ENCODE results near the gene ALDH7A1. TPM values are rescaled to one million over a fixed set of nuclear protein-coding genes. Genes with fewer than 3 reads are reported as not detected.
"Not testable (repeated sequence)": the region's sequence is repeated elsewhere in the genome, so short reads cannot be mapped to it uniquely, and the experiment has no call there.

The ALDH7A1 gene
- 1 to 10 TPM in 1 of 2 experiments, under 1 TPM in 1; 0.91 to 1.0 TPM for total RNA-seq

GRCh38 chr5:126594748-126595485 is at the start of gene ALDH7A1:
Gene ALDH7A1 (minus strand): TSS chr5:126595219. CDS start chr5:126595198, 21 bp downstream.
- DNase-seq (peak; percentile 23), ATAC-seq (peak; percentile 64)
- Mint-ChIP-seq H3K9me3 (ENCODE audit: insufficient read depth) (peaks cover 1% of the 10 kb centered on the region), H3K27ac (no peak within 1 kb of the TSS), H3K4me3 (peak within 1 kb of the TSS; percentile 67), H3K27me3 (ENCODE audit: low read depth) (peaks cover 19% of the 10 kb centered on the region), H3K4me1 (ENCODE audit: low read depth) (peaks cover 13% of the 10 kb centered on the region), H3K36me3 (ENCODE audit: low read depth) (no peaks in the 10 kb centered on the region)
- ChIA-PET POLR2A (no interaction called here), CTCF (interaction anchor here (0.7 to 1.0 kb wide), 3 partner anchors 212 to 245 kb away, joined by 3 read pairs; no protein-coding TSS in a partner anchor)

GRCh38 chr5:126641387-126641786 is 46.4 kb upstream of the ALDH7A1 start:
- peaks cover 2% of the 10 kb centered on the region for H3K27me3 Mint-ChIP-seq (ENCODE audit: low read depth)
- DNase-seq (no peak), ATAC-seq (no peak)
- H3K4me3 Mint-ChIP-seq = no peak overlapping the region
- peaks cover 7% of the 10 kb centered on the region for H3K9me3 Mint-ChIP-seq (ENCODE audit: insufficient read depth)
- no peaks in the 10 kb centered on the region for H3K36me3 Mint-ChIP-seq (ENCODE audit: low read depth)
- POLR2A ChIA-PET = no interaction called here
- CTCF ChIA-PET = no interaction called here
- no peaks in the 10 kb centered on the region for H3K4me1 Mint-ChIP-seq (ENCODE audit: low read depth)
- H3K27ac Mint-ChIP-seq = no peak overlapping the region

DNA sequence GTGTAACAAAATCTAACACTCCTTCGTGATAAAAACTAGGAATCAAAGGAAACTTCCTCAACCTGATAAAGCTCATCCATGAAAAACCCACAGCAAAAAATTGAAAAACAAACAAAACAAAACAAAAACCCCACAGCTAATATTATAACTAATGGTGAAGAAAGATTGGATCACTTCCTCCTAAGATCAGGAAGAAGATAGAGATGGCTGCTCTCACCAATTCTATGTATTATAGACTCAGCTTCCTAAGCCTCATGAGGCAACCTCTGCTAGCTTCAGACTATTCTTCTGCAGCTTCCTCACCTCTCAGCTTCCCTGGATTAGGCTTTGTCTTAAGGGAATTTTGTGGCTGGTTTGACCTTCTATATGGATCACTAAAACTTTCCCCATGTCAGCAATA is 45.8 kb upstream of the ALDH7A1 start:
- ATAC-seq (no peak), DNase-seq (no peak)
- CTCF ChIA-PET = no interaction called here
- Mint-ChIP-seq H3K4me1 (ENCODE audit: low read depth) (no peaks in the 10 kb centered on the region), H3K27me3 (ENCODE audit: low read depth) (peaks cover 2% of the 10 kb centered on the region), H3K27ac (no peak overlapping the region), H3K4me3 (no peak overlapping the region), H3K36me3 (ENCODE audit: low read depth) (no peaks in the 10 kb centered on the region), H3K9me3 (ENCODE audit: insufficient read depth) (peaks cover 7% of the 10 kb centered on the region)
- POLR2A ChIA-PET = no interaction called here

DNA sequence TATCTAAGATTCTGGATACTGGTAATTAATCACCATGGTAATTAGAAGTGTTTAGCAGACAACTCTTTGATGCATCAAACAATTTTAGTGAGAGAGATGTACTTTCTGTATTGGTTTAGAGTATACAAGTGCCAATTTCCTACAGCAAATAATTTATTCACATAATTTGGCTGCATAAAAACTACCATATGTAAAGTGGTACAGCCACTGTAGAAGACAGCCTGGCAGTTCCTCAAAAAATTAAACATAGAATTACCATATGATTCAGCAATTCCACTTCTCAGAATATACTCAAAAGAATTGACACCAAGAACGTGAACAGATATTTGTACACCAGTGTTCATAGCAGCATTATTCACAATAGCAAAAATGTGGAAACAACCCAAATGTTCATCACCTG is 41.9 kb upstream of the ALDH7A1 start:
- Mint-ChIP-seq H3K36me3 (ENCODE audit: low read depth) (no peaks in the 10 kb centered on the region), H3K4me1 (ENCODE audit: low read depth) (no peaks in the 10 kb centered on the region), H3K27ac (no peak overlapping the region), H3K9me3 (ENCODE audit: insufficient read depth) (no peaks in the 10 kb centered on the region), H3K27me3 (ENCODE audit: low read depth) (peaks cover 4% of the 10 kb centered on the region), H3K4me3 (no peak overlapping the region)
- ChIA-PET CTCF (no interaction called here), POLR2A (no interaction called here)
- ATAC-seq = no peak
- DNase-seq = no peak

DNA sequence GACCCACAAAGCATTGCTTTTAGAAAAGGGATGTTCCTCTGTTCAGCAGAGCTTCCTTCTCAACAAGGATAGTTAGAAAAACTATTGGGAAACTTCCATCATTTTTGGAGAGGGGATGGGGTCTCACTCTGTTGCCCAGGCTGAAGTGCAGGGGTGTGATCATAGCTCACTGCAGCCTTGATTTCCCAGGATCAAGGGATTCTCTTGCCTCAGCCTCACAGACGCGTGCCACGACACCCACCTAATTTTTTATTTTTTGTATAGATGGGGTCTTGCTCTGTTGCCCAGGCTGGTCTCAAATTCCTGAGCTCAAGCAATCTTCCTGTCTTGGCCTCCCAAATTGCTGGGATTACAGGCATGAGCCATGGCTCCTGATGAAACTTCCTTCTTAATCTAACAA is 40.6 kb upstream of the ALDH7A1 start:
- CTCF ChIA-PET = interaction anchor here (1.2 kb wide), 1 partner anchor 23 kb away, joined by 3 read pairs; no protein-coding TSS in a partner anchor
- ATAC-seq (no peak), DNase-seq (no peak)
- POLR2A ChIA-PET = no interaction called here
- H3K4me3 Mint-ChIP-seq = no peak overlapping the region
- H3K4me1 Mint-ChIP-seq (ENCODE audit: low read depth) = no peaks in the 10 kb centered on the region
- H3K9me3 Mint-ChIP-seq (ENCODE audit: insufficient read depth) = no peaks in the 10 kb centered on the region
- no peaks in the 10 kb centered on the region for H3K36me3 Mint-ChIP-seq (ENCODE audit: low read depth)
- H3K27me3 Mint-ChIP-seq (ENCODE audit: low read depth) = peaks cover 4% of the 10 kb centered on the region
- no peak overlapping the region for H3K27ac Mint-ChIP-seq

GRCh38 chr5:126633552-126633951 is 38.5 kb upstream of the ALDH7A1 start:
- H3K9me3 Mint-ChIP-seq (ENCODE audit: insufficient read depth) = no peaks in the 10 kb centered on the region
- ATAC-seq (no peak), DNase-seq (no peak)
- H3K27ac Mint-ChIP-seq = no peak overlapping the region
- POLR2A ChIA-PET = no interaction called here
- no peaks in the 10 kb centered on the region for H3K4me1 Mint-ChIP-seq (ENCODE audit: low read depth)
- CTCF ChIA-PET = no interaction called here
- no peak overlapping the region for H3K4me3 Mint-ChIP-seq
- no peaks in the 10 kb centered on the region for H3K36me3 Mint-ChIP-seq (ENCODE audit: low read depth)
- peaks cover 4% of the 10 kb centered on the region for H3K27me3 Mint-ChIP-seq (ENCODE audit: low read depth)

DNA sequence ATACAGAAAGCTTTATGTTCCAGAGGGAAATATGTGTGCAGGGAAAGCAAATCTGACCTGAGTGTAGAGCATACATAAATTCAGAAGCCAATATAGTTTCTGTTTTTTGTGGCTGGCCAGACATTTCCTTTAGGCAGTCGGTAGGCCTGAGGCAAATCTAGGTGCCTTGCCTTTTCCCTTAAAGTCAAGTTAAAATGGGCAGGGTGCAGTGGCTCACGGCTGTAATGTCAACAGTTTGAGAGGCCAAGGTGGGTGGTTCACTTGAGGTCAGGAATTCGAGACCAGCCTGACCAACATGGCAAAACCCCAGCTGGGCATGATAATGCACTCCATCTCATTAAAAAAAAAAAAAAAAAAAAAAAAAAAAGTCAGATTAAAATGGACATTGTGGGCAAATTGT is 36.9 kb upstream of the ALDH7A1 start:
- H3K9me3 Mint-ChIP-seq (ENCODE audit: insufficient read depth) = no peaks in the 10 kb centered on the region
- H3K27me3 Mint-ChIP-seq (ENCODE audit: low read depth) = peaks cover 4% of the 10 kb centered on the region
- ATAC-seq (no peak), DNase-seq (no peak)
- POLR2A ChIA-PET = no interaction called here
- CTCF ChIA-PET = no interaction called here
- no peak overlapping the region for H3K27ac Mint-ChIP-seq
- no peak overlapping the region for H3K4me3 Mint-ChIP-seq
- no peaks in the 10 kb centered on the region for H3K4me1 Mint-ChIP-seq (ENCODE audit: low read depth)
- H3K36me3 Mint-ChIP-seq (ENCODE audit: low read depth) = peaks cover 1% of the 10 kb centered on the region

GRCh38 chr5:126628102-126628501 is 33.1 kb upstream of the ALDH7A1 start:
- ChIA-PET CTCF (interaction anchor here (1.0 to 1.2 kb wide), 2 partner anchors 20 to 174 kb away, joined by 3 read pairs; no protein-coding TSS in a partner anchor), POLR2A (no interaction called here)
- no peak overlapping the region for H3K27ac Mint-ChIP-seq
- DNase-seq (no peak), ATAC-seq (no peak)
- H3K36me3 Mint-ChIP-seq (ENCODE audit: low read depth) = peaks cover 22% of the 10 kb centered on the region
- no peak overlapping the region for H3K4me3 Mint-ChIP-seq
- H3K9me3 Mint-ChIP-seq (ENCODE audit: insufficient read depth) = no peaks in the 10 kb centered on the region
- H3K27me3 Mint-ChIP-seq (ENCODE audit: low read depth) = no peaks in the 10 kb centered on the region
- H3K4me1 Mint-ChIP-seq (ENCODE audit: low read depth) = peaks cover 8% of the 10 kb centered on the region

DNA sequence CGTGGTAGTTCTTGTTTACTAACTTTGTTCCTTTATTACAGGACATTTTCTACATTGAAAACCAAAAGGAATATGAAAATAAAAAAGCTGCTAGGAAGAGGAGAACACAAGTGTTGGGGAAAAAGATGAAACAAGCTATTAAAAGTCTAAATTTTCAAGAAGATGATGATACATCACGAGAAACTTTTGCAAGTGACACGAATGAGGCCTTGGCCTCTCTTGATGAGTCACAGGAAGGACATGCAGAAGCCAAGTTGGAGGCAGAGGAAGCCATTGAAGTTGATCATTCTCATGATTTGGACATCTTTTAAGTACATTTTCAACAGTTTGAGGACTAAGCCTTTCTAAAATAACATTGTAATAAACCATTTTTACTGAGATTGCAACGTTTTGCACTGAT is 29.5 kb upstream of the ALDH7A1 start:
- Mint-ChIP-seq H3K4me1 (ENCODE audit: low read depth) (peaks cover 8% of the 10 kb centered on the region), H3K27ac (no peak overlapping the region), H3K9me3 (ENCODE audit: insufficient read depth) (no peaks in the 10 kb centered on the region), H3K27me3 (ENCODE audit: low read depth) (no peaks in the 10 kb centered on the region), H3K36me3 (ENCODE audit: low read depth) (peaks cover 30% of the 10 kb centered on the region), H3K4me3 (no peak overlapping the region)
- CTCF ChIA-PET = no interaction called here
- ATAC-seq (no peak), DNase-seq (no peak)
- POLR2A ChIA-PET = no interaction called here

GRCh38 chr5:126619781-126620180 is 24.8 kb upstream of the ALDH7A1 start:
- peaks cover 8% of the 10 kb centered on the region for H3K4me1 Mint-ChIP-seq (ENCODE audit: low read depth)
- H3K27ac Mint-ChIP-seq = no peak overlapping the region
- peaks cover 34% of the 10 kb centered on the region for H3K36me3 Mint-ChIP-seq (ENCODE audit: low read depth)
- DNase-seq = no peak
- H3K9me3 Mint-ChIP-seq (ENCODE audit: insufficient read depth) = no peaks in the 10 kb centered on the region
- no peak overlapping the region for H3K4me3 Mint-ChIP-seq
- no peaks in the 10 kb centered on the region for H3K27me3 Mint-ChIP-seq (ENCODE audit: low read depth)
- POLR2A ChIA-PET = no interaction called here
- CTCF ChIA-PET = interaction anchor here (2.7 kb wide), 1 partner anchor 18 kb away, joined by 6 read pairs; the partner anchor contains the start of gene PHAX
- ATAC-seq = no peak

DNA sequence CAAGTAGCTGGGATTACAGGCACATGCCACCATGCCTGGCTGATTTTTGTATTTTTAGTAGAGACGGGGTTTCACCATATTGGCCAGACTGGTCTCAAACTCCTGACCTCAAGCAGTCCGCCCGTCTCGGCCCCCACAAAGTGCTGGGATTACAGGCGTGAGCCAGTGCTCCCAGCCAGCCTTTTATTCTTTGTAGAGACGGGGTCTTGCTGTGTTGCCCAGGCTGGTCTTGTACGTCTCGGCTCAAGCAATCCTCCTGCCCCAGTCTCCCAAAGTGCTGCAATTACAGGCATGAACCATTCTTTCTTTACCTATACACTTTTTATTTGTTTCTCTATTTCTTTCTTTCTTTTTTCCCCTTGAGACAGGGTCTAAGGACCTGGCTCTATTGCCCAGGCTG is 22.6 kb upstream of the ALDH7A1 start:
- H3K27ac Mint-ChIP-seq; POLR2A ChIA-PET; H3K4me1 Mint-ChIP-seq (ENCODE audit: low read depth); H3K27me3 Mint-ChIP-seq (ENCODE audit: low read depth); H3K9me3 Mint-ChIP-seq (ENCODE audit: insufficient read depth); DNase-seq; H3K4me3 Mint-ChIP-seq; CTCF ChIA-PET; ATAC-seq: not testable (repeated sequence)
- H3K36me3 Mint-ChIP-seq (ENCODE audit: low read depth) = peaks cover 23% of the 10 kb centered on the region

DNA sequence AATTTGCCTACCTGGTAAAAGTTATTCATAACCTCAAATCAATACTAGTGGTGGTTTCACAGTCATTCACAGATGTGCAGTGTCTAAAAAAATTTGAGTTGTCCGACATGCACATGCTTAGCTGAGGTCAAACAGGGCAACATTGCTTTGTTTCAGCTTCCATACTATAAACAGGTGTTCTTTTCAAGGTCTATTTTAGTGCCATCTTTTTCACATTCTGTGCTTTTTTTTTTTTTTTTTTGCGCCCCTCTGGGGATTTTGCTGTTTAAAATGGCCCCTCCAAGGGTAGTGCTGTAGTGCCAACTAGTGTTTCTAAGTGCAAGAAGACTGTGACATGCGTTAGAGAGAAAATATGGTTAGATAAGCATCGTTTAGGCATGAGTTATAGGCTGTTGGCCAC is 20.3 kb upstream of the ALDH7A1 start:
- CTCF ChIA-PET = no interaction called here

More for the DNA sequence above, 20.3 kb upstream of the ALDH7A1 start:
- H3K4me1 Mint-ChIP-seq (ENCODE audit: low read depth) = no peaks in the 10 kb centered on the region
- no peak for DNase-seq
- H3K27me3 Mint-ChIP-seq (ENCODE audit: low read depth) = no peaks in the 10 kb centered on the region
- peaks cover 32% of the 10 kb centered on the region for H3K36me3 Mint-ChIP-seq (ENCODE audit: low read depth)
- no peak overlapping the region for H3K4me3 Mint-ChIP-seq
- POLR2A ChIA-PET = no interaction called here
- no peak for ATAC-seq
- no peaks in the 10 kb centered on the region for H3K9me3 Mint-ChIP-seq (ENCODE audit: insufficient read depth)
- no peak overlapping the region for H3K27ac Mint-ChIP-seq

All from activated CD8-positive, alpha-beta T cell treated with anti-CD3 and anti-CD28 coated beads, Interleukin-2, amount 10 ng/mL, durations not matched to agents 7 days and 5 days (primary cell).